ENCODE measurements around the gene SCGB1D1. TPM values are rescaled to one million over a fixed set of nuclear protein-coding genes. Genes with fewer than 3 reads are reported as not detected.
A peak's percentile ranks its signal among the peaks of the same experiment; 100 is the strongest.

Gene SCGB1D1
- not detected for total RNA-seq
- polyA plus RNA-seq, result not detected
- long read RNA-seq, donor 1, result 0 reads
- long read RNA-seq, donor 2, result 0 reads
- long read RNA-seq, donor 3, result 0 reads

GRCh38 chr11:62190011-62190410 is at the start of gene SCGB1D1:
Gene SCGB1D1 (plus strand): TSS chr11:62190216. CDS start chr11:62190285, 69 bp downstream.
- peaks cover 0 to 60% (median 19%) of the 10 kb centered on the region in 7 donors for H3K27me3 ChIP-seq

GRCh38 chr11:62140304-62141110 is 49.5 kb upstream of the SCGB1D1 start:
- Histone ChIP-seq H3K27me3 (no peaks in the 10 kb centered on the region), H3K9me3 (no peaks in the 10 kb centered on the region), H3K27ac (no peak overlapping the region), H3K36me3 (peaks cover 0 to 85% (median 16%) of the 10 kb centered on the region in 9 donors), H3K4me1 (peaks cover 0 to 3% (median 0%) of the 10 kb centered on the region in 9 donors), H3K4me3 (no peak overlapping the region)
- no peak for DNase-seq
- 98% methylated on average over 24 of the region's 24 CpGs for WGBS, 2 donors
- no peak for TF ChIP-seq CTCF (IDR thresholded peaks at IDR 0.05)
- ATAC-seq, result peak in 2 of 8 donors; percentile 7 to 15
- intact Hi-C loops (cut with DNase I), result no loop called here

More at GRCh38 chr11:62190011-62190410, at the start of gene SCGB1D1:
- DNase-seq (no peak), ATAC-seq (peak in 1 of 8 donors; percentile 20)
- Histone ChIP-seq H3K4me3 (no peak within 1 kb of the TSS), H3K27ac (no peak within 1 kb of the TSS), H3K4me1 (no peaks in the 10 kb centered on the region), H3K36me3 (no peaks in the 10 kb centered on the region), H3K9me3 (no peaks in the 10 kb centered on the region)
- WGBS, 2 donors, result 59 to 71% methylated on average over 9 of the region's 9 CpGs
- TF ChIP-seq CTCF (IDR thresholded peaks at IDR 0.05), result no peak
- intact Hi-C loops (cut with DNase I), result no loop called here

GRCh38 chr11:62141111-62142042 is 48.6 kb upstream of the SCGB1D1 start:
- 88 to 89% methylated on average over 22 of the region's 22 CpGs for WGBS, 2 donors
- Histone ChIP-seq H3K27me3 (no peaks in the 10 kb centered on the region), H3K9me3 (no peaks in the 10 kb centered on the region), H3K27ac (no peak overlapping the region), H3K4me3 (no peak overlapping the region), H3K36me3 (peaks cover 0 to 93% (median 16%) of the 10 kb centered on the region in 9 donors), H3K4me1 (peaks cover 0 to 3% (median 0%) of the 10 kb centered on the region in 9 donors)
- ATAC-seq, result no peak
- DNase-seq, result no peak
- intact Hi-C loops (cut with DNase I), result no loop called here
- no peak for TF ChIP-seq CTCF (IDR thresholded peaks at IDR 0.05)

- no peaks in the 10 kb centered on the region for H3K9me3 ChIP-seq
- DNase-seq (no peak), ATAC-seq (no peak)
- H3K4me1 ChIP-seq, result peaks cover 0 to 3% (median 0%) of the 10 kb centered on the region in 9 donors
- TF ChIP-seq CTCF (IDR thresholded peaks at IDR 0.05), result no peak
- H3K36me3 ChIP-seq, result peaks cover 0 to 99% (median 16%) of the 10 kb centered on the region in 9 donors
- no peak overlapping the region for H3K27ac ChIP-seq
- no peak overlapping the region for H3K4me3 ChIP-seq
- intact Hi-C loops (cut with DNase I), result no loop called here
- H3K27me3 ChIP-seq, result no peaks in the 10 kb centered on the region
- 94 to 99% methylated on average over 4 of the region's 4 CpGs for WGBS, 2 donors
Observed at GRCh38 chr11:62142043-62142375, 48.0 kb upstream of the SCGB1D1 start.

Measured in heart right ventricle (tissue), 16 donors.